ENCODE measurements around the gene ADA.
"Not testable (repeated sequence)": the region's sequence is repeated elsewhere in the genome, so short reads cannot be mapped to it uniquely, and the experiment has no call there.

Gene ADA

DNA sequence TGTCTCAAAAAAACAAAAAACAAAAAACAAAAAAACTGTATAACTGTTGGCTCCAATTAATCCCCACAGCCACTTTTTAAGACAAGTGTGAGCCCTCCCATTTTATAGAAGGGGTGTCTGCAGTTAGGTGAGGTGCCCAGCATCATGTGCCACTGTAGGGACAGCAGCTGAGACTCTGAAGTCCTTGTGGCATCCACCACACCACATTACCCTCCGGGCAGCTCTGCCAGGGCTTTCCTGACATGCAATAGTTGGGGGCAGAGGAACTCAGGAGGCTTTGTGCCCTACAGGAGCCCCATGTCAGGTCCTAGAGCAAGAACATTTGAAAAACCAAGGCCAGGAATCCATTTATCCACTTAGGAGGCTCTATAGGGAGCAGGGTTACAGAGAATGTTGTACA, 51.8 kb downstream of the ADA start:
- no peak for DNase-seq (ENCODE audit: low read depth)

- no peak for DNase-seq (ENCODE audit: low read depth)
Observed at GRCh38 chr20:44598423-44599305, 52.8 kb downstream of the ADA start.

- DNase-seq (ENCODE audit: low read depth): no peak
Observed at GRCh38 chr20:44597930-44598329, 53.6 kb downstream of the ADA start.

DNA sequence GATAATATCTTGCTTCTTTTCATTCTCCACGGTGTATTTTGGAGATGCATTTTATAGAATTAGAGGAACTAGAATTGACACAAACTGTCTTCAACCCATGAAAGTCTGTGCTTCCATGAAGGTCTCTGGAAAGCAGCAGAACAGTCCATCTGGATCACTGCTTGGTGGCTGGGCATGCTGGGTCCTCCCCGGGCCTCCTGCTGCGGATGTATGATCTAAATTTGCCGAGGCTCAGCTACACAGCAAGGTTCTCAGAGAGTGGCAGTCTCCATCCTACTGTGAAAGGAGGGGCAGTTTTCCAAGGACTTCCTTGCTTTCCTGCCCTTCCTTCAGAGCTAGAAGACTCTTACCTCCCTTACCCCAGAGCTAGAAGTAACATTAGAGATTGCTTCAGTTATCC, 54.0 kb downstream of the ADA start:
- DNase-seq (ENCODE audit: low read depth): no peak

GRCh38 chr20:44596876-44597275, 54.6 kb downstream of the ADA start:
- DNase-seq (ENCODE audit: low read depth): no peak

DNA sequence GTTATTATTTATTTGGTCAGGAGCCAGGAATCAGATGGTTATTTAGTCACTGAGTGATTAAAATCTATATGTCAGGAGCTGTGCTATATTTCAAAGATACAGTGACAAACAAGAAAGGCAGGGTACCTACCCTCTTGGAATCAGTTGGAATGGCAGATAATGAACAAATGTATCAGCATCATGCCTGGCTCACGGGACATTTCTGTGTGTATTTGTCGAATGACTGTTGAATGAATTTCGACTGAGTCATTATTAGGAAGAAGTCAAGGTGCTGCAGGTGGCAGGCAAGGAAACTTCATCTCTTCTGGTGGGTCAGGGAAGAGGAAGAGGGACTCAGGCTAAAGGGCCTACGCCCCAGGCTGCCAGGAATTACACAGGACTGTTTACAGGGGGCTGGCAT, 55.5 kb downstream of the ADA start:
- no peak for DNase-seq (ENCODE audit: low read depth)

DNA sequence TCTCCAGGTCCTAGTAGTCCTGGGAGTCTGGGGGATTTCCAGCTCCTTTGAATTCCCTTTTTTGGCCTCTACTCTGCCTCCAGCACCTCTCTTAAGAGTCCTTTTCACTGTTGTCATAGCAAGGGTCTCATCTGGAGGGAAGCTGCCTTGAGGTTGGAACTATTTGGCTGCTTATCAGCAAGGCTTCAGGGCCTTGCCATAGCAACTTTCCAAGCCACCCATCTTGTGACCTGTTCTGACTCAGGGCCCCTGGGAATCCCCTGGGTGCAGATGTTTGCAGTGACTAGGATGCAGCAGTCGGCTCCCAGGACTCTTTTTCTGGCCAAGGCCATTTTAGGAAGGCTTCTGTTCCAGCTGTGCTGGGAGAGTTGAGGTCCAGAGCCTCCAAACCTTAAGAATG, 56.8 kb downstream of the ADA start:
- no peak for DNase-seq (ENCODE audit: low read depth)

GRCh38 chr20:44593751-44594150, 57.7 kb downstream of the ADA start:
- no peak for DNase-seq (ENCODE audit: low read depth)

GRCh38 chr20:44592366-44592765, 59.1 kb downstream of the ADA start:
- no peak for DNase-seq (ENCODE audit: low read depth)

- no peak for DNase-seq (ENCODE audit: low read depth)
Observed at GRCh38 chr20:44590980-44591778, 60.3 kb downstream of the ADA start.

- no peak for DNase-seq (ENCODE audit: low read depth)
Observed at GRCh38 chr20:44589537-44589936, 62.0 kb downstream of the ADA start.

DNA sequence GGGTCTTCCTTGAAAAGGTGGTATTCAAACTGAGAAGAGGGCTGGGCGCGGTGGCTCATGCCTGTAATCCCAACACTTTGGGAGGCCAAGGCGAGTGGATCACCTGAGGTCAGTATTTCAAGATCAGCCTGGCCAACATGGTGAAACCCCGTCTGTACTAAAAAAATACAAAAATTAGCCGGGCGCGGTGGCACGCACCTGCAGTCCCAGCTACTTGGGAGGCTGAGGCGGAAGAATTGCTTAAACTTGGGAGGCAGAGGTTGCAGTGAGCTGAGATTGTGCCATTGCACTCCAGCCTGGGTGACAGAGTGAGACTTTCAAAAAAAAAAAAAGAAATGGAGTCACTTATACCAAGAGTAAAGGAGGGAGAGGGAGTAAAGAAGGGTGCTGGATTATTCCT, 63.2 kb downstream of the ADA start:
- not testable (repeated sequence) for DNase-seq (ENCODE audit: low read depth)

DNA sequence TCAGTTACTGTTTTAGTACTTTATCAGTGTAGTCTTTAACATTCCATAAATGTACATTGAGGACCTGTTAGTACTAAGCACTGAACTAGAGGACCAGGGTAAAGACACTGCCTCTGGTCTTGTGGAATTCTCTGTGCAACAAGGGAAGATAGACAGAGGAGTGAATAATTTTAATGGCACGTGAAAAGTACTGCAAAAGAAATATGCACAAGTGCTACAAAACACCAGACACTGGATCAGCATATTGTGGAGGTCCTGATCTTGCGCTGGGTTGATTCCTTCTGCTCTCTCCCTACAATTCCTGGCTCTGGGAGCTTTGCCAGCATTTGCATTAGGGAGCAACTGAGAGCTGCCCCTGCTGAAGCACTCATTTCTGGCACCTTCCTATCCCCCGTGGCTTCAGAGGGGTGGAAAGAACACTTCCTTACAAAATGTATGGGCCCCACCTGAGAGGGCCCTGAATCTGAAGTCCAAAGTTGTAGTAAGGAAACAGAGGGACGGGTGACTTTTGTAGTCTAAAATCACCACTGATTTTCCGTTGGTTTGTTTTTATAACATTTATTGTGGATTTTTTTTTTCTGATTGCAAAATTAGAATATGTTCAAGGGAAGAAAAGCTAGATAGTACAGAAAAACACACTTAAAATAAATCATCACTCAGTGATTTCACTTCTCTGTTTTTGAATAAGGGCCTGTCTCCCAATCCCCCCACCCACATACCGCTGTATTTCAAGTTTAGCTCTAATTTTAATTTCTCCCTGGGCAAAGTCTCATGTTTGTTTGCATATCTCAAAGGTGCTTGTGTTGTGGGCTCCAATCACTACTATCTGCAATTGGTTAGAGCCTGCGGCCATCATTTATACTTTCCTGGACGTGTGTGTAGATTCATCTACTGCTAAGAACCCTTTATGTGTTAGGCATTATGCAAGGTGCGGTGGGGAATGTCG, 64.2 kb downstream of the ADA start:
- DNase-seq (ENCODE audit: low read depth): no peak

- DNase-seq (ENCODE audit: low read depth): no peak
Observed at GRCh38 chr20:44586289-44586911, 65.1 kb downstream of the ADA start.

DNA sequence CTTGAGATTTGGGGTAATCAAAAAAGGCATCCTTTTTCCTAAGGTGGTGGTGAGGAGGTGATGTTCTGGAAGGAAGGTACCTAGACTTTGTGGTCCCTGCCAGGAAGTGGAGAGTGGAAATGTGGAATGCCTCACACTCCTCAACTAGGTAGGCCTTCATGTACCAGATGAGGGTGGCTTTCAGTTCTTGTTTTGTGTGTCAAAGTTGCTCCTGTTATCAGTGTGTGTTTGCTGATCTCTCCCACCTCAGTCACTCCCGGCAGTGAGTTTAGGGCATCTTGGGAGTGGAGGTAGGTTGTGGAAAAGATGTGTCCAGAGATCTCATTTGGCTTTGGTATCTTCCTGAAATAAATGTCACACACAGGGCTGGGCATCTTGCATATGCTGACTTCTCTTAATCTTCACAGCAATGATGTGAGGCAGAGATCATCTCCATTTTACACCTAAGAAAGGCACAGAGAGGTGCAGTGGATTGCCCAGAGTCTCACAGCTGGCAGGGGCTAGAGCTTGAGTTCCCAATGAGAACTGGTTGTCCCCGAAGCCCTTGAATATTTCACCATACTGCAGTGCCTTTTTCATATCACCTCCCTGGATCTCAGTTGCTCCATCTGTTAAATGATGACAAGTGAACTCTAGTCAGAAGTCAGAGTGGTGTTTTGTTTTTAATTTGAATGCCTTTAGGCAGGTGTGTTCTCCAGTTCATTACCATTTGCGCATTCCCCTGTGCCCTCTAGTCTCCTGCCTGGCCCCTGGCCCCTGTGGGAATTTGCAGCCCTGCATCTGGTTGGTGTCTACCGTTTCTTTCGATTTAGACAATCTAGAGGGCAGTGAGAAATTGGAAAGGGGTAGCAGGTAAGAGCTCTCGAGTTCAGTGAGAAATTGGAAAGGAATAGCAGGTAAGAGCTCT, 66.2 kb downstream of the ADA start:
- DNase-seq (ENCODE audit: low read depth): no peak

GRCh38 chr20:44584162-44584561, 67.3 kb downstream of the ADA start:
- no peak for DNase-seq (ENCODE audit: low read depth)

DNA sequence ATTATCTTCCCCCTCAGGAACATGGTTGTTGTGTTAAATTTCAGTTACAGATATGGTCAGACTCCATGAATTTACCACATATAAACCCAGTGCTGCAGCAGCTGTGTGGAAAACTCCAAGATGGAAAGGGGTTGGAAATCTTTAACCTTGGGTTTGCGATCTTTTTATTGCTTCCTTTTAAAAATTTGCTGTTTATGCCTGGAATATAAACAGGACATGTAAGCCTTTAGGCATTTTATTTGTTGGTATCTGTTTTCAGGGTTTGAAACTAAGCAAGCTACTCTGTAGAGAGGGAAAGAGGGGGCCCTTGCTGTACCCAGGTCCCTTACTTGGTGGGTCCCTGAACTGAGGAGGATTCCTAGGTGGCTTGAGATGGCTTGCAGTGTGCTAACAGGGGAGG, 68.3 kb downstream of the ADA start:
- no peak for DNase-seq (ENCODE audit: low read depth)

DNA sequence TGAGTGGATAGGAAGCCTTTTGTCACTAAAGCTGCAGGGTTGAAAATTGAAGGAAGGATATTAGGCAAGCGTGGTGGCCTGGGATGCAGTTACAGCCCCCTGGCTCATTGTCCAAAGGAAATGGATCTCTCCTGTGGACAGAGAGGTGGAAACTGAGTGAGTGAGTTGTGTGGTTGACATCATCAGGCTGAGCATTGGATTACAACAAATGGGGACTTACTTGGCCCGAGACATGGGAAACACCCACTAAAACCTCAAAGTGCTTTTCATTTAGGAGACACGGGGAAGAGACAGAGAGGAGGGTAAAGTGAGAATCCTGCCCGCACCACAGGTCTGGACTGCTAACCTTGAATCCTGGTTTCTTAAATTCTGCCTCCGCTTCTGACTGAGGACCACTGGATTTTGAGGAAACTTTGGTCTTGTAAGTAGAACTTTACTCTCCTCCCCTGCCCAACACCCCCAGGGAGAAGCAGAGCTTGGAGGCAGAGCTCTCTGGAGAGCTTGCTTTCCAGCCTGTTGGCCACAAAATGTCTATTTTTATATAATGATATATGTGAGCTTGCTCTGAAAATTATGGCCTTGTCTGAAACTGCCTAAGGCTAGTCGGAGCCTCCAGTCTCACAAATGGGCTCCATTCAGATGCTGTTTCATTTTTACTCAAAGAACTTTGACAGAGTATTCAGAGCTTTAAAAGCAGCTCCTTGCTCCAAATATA, 69.0 kb downstream of the ADA start, which contains the start of gene PKIG:
Gene PKIG (plus strand): TSS at position 269 of the 715 bp plus-strand sequence. CDS start 31,978 bp downstream, outside the sequence.
- DNase-seq (ENCODE audit: low read depth): no peak

DNA sequence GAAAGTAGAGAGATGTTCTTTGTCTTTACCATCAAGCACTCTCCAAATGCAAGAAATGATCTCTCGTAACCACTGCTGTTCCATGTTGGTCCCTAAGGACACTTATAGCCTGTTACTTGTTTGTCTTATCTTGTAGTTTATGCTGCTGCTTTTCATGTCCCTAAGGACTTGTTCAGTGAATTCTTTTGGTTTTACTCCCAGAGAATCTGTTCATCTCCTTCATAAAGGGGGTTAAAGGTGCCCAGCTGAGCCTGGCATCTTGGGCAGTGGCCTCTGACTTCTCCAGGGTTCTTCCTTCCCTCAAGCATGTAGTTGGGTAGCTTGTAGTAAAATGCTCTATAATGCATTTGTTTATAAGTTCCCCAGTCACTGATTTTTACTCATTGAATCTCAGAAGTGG, 70.0 kb downstream of the ADA start:
- DNase-seq (ENCODE audit: low read depth): no peak
